B cell (primary cell): ENCODE measurements around the gene IPO11.

Source experiments
- EZH2 ChIP-seq: IDR thresholded peaks from 2 replicates; pipeline ENCODE4 v1.6.1; 2012; ENCODE audit warnings: borderline replicate concordance, low read depth, mild to moderate bottlenecking, moderate library complexity, low read length; ENCODE audit not compliant: insufficient read depth, poor library complexity, severe bottlenecking
- TF ChIP-seq, protein P1 (sequence below): fragments of 200-600 bp; IDR thresholded peaks from one replicate; pipeline ENCODE4 v1.8.0; 2022; ENCODE audit warnings: antibody characterized with exemption, mild to moderate bottlenecking

DNA sequence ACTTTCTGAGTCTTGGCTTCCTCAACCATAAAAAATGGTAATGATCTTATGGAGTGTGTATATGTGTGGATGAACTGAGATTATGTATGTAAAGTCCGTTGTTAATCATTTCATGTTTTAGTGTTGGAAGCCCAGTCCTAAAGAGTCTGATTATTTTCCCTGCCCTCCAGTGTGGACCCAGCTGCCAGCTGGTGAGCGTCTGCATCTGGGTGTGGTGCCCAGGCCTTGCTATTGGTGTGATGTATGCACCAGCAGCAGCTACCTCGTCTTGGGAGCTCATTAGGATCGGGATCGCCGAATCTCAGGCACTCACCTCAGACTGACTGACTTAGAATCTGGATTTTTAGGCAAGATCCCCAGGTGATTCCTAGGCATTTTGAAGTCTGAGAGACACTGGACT is 229.9 kb downstream of the IPO11 start:
- TF ChIP-seq, protein P1, sequence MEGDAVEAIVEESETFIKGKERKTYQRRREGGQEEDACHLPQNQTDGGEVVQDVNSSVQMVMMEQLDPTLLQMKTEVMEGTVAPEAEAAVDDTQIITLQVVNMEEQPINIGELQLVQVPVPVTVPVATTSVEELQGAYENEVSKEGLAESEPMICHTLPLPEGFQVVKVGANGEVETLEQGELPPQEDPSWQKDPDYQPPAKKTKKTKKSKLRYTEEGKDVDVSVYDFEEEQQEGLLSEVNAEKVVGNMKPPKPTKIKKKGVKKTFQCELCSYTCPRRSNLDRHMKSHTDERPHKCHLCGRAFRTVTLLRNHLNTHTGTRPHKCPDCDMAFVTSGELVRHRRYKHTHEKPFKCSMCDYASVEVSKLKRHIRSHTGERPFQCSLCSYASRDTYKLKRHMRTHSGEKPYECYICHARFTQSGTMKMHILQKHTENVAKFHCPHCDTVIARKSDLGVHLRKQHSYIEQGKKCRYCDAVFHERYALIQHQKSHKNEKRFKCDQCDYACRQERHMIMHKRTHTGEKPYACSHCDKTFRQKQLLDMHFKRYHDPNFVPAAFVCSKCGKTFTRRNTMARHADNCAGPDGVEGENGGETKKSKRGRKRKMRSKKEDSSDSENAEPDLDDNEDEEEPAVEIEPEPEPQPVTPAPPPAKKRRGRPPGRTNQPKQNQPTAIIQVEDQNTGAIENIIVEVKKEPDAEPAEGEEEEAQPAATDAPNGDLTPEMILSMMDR = no peak
- TF ChIP-seq EZH2 = no peak
